ENCODE measurements around the gene KRT12. TPM values are rescaled to one million over a fixed set of nuclear protein-coding genes. Genes with fewer than 3 reads are reported as not detected.

Gene KRT12
- total RNA-seq (2014; rRNA removed; shearing (Covaris generic)): not detected in 2 replicates

GRCh38 chr17:40866838-40867237, at the start of gene KRT12:
Gene KRT12 (minus strand): TSS chr17:40867223. CDS start chr17:40867186, 37 bp downstream.
- Histone ChIP-seq H3K4me3 (ENCODE audit: insufficient read depth, low read depth, low read length) (no peak within 1 kb of the TSS), H3K36me3 (replicated peaks; ENCODE audit: control insufficient read depth, insufficient read depth, low read length) (no peaks in the 10 kb centered on the region), H3K27me3 (ENCODE audit: control insufficient read depth, insufficient read depth, low read length) (no peaks in the 10 kb centered on the region)
- no peak for DNase-seq

GRCh38 chr17:40916366-40916765, 49.3 kb upstream of the KRT12 start:
- Histone ChIP-seq H3K27me3 (ENCODE audit: control insufficient read depth, insufficient read depth, low read length) (no peaks in the 10 kb centered on the region), H3K4me3 (ENCODE audit: insufficient read depth, low read depth, low read length) (no peak overlapping the region), H3K36me3 (replicated peaks; ENCODE audit: control insufficient read depth, insufficient read depth, low read length) (no peaks in the 10 kb centered on the region)
- DNase-seq: no peak

DNA sequence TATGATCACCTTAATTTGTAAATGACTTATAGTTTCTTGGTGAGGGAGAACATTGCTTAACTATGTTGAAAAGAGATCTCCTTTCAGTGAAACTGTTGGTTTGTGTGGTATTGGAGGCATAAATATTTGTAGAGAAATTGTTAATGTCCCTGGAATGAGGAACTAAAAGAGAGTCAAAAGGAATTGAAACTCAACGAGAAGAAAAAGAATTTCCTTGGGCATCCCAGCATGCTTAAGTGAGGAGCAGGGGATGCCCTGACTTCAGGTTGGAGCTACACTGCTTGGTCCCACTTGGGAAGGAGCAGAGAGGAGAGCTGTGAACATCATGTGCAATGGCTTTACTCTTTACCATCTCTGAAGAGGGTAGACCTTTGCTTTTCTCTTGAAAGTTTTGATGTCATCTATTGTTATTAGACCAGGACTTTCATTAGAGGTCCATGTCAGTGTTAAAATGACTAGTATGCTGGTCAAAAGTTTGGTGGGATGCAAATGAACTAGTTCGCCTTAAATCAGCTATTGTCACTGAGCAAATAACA, 48.8 kb upstream of the KRT12 start:
- no peak for DNase-seq
- Histone ChIP-seq H3K27me3 (ENCODE audit: control insufficient read depth, insufficient read depth, low read length) (no peaks in the 10 kb centered on the region), H3K36me3 (replicated peaks; ENCODE audit: control insufficient read depth, insufficient read depth, low read length) (no peaks in the 10 kb centered on the region), H3K4me3 (ENCODE audit: insufficient read depth, low read depth, low read length) (no peak overlapping the region)

DNA sequence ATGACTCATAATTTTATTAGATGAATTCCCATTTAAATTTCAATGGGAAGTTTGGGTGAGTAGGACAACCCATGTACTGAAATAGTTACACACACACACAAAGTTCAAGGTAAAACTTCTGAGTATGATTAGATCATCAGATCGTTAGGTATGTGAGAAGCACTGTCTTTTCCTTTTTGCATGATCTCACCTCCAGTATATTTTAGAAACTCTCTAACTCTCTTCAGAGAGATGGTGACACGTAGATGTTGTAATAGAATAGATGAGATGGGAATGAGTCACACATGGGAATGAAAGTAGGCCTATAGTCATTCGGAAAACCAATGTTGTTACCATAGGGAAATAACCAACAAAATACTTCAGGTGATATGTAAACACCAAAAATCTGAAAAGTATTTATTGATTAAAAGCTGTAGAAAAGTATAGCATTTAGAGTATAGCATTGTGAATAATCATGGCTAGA, 48.2 kb upstream of the KRT12 start:
- Histone ChIP-seq H3K27me3 (ENCODE audit: control insufficient read depth, insufficient read depth, low read length) (no peaks in the 10 kb centered on the region), H3K36me3 (replicated peaks; ENCODE audit: control insufficient read depth, insufficient read depth, low read length) (no peaks in the 10 kb centered on the region), H3K4me3 (ENCODE audit: insufficient read depth, low read depth, low read length) (no peak overlapping the region)
- DNase-seq: no peak

DNA sequence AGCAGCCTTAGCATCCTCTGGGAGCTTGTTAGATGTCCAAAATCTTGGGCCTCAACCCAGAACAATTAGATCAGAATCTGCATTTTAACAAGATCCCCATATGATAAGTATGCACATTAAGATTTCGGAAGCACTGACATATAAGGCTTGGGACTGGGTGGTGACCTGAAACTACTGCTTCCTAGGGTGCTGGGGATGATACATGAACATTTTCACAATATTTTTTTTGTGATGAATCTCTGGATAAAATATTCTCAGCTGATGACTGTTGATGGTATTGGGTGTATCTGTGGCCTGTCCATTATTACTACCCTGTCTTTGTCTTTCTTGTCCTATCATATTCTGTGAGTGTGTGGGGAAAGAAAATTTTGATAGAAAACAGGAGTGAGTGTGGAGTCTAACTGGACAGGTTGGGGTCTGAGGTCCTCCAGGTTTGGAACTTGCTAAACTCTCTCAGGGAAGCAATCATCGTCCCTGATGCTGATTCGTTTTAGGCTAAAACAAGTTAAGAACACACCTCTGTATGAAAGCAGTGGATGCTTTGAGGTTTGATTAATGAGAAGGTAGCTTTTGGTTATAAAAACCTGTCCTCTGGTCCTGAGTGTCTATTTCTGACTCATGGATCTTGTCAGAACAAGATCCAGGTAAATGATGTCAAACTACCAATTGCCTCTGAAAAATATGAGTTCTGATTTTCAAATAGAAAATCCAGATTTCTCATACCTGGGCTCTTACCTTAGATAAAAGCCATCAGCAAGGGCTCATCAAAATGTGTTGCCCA, 47.2 kb upstream of the KRT12 start:
- Histone ChIP-seq H3K36me3 (replicated peaks; ENCODE audit: control insufficient read depth, insufficient read depth, low read length) (no peaks in the 10 kb centered on the region), H3K4me3 (ENCODE audit: insufficient read depth, low read depth, low read length) (no peak overlapping the region), H3K27me3 (ENCODE audit: control insufficient read depth, insufficient read depth, low read length) (no peaks in the 10 kb centered on the region)
- DNase-seq: no peak

- no peak for DNase-seq
- Histone ChIP-seq H3K27me3 (ENCODE audit: control insufficient read depth, insufficient read depth, low read length) (no peaks in the 10 kb centered on the region), H3K36me3 (replicated peaks; ENCODE audit: control insufficient read depth, insufficient read depth, low read length) (no peaks in the 10 kb centered on the region)
Measured at GRCh38 chr17:40912486-40913210, 45.6 kb upstream of the KRT12 start.

GRCh38 chr17:40910441-40910841, 43.4 kb upstream of the KRT12 start:
- no peaks in the 10 kb centered on the region for H3K36me3 ChIP-seq (replicated peaks; ENCODE audit: control insufficient read depth, insufficient read depth, low read length)

More at GRCh38 chr17:40912486-40913210, 45.6 kb upstream of the KRT12 start:
- no peak overlapping the region for H3K4me3 ChIP-seq (ENCODE audit: insufficient read depth, low read depth, low read length)

DNA sequence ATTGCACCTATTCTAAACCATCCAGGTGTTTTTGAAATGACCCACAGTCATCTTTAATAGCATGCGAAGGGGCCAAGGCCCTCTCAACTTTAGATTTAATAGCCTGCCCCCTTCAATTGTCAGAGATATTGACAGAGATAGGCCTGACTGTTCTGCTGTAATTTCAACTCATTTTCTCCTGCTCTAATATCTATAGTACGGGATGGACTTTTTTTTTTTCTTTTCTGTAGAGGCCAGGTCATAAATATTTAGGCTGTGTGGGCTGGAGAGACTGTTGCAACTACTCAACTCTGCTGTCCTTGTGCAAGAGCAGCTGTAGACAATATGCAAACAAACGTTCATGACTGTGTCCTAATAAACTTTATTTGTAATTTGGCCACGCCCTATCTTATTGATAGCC, 42.7 kb upstream of the KRT12 start:
- H3K27me3 ChIP-seq (ENCODE audit: control insufficient read depth, insufficient read depth, low read length): no peaks in the 10 kb centered on the region
- no peaks in the 10 kb centered on the region for H3K36me3 ChIP-seq (replicated peaks; ENCODE audit: control insufficient read depth, insufficient read depth, low read length)
- no peak for DNase-seq
- H3K4me3 ChIP-seq (ENCODE audit: insufficient read depth, low read depth, low read length): no peak overlapping the region

More at GRCh38 chr17:40910441-40910841, 43.4 kb upstream of the KRT12 start:
- H3K4me3 ChIP-seq (ENCODE audit: insufficient read depth, low read depth, low read length): no peak overlapping the region
- no peaks in the 10 kb centered on the region for H3K27me3 ChIP-seq (ENCODE audit: control insufficient read depth, insufficient read depth, low read length)
- no peak for DNase-seq

DNA sequence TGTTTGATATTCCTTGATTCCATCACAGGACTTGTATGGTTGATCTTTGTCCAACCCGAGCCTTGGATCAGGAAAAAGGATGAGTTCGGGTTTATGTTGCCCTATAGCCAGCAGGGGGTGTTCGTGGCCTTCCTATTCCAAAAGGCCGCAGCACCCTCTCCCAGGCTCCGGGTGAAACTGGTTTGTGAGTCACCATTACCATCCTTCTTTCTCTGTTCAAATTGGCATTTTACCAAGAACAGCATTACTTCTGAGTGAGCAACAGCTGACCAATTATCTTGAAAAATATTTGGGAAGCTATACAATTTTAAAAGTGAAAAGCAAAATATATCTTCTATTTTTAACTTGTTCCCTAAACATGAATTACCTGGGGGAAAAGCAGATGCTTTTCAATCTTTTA, 42.3 kb upstream of the KRT12 start:
- no peaks in the 10 kb centered on the region for H3K27me3 ChIP-seq (ENCODE audit: control insufficient read depth, insufficient read depth, low read length)
- DNase-seq: peak; percentile 78
- H3K36me3 ChIP-seq (replicated peaks; ENCODE audit: control insufficient read depth, insufficient read depth, low read length): no peaks in the 10 kb centered on the region
- H3K4me3 ChIP-seq (ENCODE audit: insufficient read depth, low read depth, low read length): no peak overlapping the region

DNA sequence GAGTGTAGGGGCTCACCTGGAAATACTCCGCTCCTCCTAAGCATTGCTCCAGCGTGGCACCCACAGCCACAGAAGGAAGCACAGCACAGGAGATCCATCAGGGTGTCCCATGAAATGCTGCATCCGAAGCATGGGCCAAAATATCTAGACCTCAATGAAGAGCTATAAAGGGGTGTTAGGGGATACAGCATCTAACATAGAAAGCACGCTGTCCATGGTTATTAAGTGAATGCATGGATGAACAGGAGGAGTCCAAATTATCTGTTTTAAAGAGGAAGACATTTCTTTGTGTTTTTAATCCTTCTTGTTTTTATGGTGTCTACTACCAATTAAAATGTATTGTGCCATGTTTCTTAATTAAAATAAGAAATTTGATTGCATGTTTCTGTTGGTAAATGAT, 39.6 kb upstream of the KRT12 start:
- no peak overlapping the region for H3K4me3 ChIP-seq (ENCODE audit: insufficient read depth, low read depth, low read length)
- no peak for DNase-seq
- no peaks in the 10 kb centered on the region for H3K36me3 ChIP-seq (replicated peaks; ENCODE audit: control insufficient read depth, insufficient read depth, low read length)
- no peaks in the 10 kb centered on the region for H3K27me3 ChIP-seq (ENCODE audit: control insufficient read depth, insufficient read depth, low read length)

DNA sequence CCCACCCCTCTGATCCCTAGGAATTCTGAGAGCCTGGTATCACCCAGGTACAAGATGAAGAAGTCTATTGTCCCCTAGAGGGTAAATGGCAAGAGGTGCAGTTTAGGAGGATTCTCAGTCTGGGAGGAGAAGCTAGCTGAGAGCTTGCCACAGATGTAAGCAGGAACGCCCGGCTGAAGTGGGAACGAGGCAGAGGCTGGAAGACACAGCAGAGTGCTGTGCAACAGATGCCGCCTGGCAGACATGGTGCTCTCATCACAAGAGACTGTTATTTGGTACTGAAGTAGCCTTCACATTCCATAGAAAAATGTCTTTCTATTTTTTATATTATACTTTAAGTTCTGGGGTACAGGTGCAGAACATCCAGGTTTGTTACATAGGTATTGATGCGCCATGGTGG, 38.3 kb upstream of the KRT12 start:
- Histone ChIP-seq H3K36me3 (replicated peaks; ENCODE audit: control insufficient read depth, insufficient read depth, low read length) (no peaks in the 10 kb centered on the region), H3K27me3 (ENCODE audit: control insufficient read depth, insufficient read depth, low read length) (no peaks in the 10 kb centered on the region), H3K4me3 (ENCODE audit: insufficient read depth, low read depth, low read length) (no peak overlapping the region)
- DNase-seq: no peak

DNA sequence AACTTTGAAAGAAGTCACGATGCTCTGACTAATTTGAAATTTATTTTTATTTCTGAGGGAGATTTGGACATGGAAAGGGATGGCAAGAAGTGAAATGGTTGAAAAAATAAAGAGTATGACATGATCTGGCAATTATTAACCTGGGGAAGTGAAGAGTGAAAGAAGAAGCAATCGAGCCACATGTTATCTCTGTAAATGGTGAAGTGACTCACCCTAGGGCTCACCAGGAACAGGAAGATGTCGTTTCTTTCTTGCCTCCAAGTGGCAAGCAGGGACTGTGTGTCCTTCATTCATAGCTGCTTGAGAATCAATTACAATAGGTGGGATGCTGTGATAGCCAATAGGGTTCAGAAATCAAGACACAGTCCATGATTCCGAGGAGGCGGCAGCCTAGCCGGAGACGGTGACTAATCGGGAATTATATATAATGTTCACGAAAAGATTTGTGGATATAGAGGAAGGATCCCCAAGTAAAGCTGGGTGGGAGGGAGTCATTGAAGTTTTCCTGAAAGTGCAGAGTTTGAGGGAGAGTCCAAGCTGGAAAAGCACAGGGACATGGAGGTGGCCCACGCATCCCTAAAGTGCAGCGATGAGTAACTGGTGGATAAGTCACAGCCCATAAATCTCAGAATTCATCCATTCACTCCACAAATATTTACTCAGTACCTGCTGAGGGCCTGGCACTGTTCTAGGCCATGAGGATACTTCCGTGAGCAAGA, 36.3 kb upstream of the KRT12 start:
- DNase-seq: no peak
- H3K36me3 ChIP-seq (replicated peaks; ENCODE audit: control insufficient read depth, insufficient read depth, low read length): no peaks in the 10 kb centered on the region
- no peak overlapping the region for H3K4me3 ChIP-seq (ENCODE audit: insufficient read depth, low read depth, low read length)
- no peaks in the 10 kb centered on the region for H3K27me3 ChIP-seq (ENCODE audit: control insufficient read depth, insufficient read depth, low read length)

DNA sequence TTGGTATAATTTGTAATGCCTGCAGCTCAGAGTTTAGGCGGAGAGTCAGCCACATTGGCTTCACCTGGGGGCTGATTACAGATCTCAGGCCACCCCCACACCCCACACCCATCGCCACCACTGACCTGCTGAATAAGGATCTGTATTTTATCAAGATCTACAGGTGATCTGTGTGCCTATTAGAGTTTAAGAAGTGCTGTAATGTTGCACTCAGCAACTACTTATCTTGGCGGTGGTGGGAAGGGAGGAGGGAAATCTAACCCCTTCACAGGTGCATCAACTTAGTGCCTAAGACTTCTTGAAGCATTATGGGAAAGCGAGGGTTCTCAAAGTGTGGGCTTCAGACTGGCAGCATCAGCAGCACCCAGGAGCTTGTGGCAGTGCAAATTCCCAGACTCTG, 35.5 kb upstream of the KRT12 start:
- Histone ChIP-seq H3K27me3 (ENCODE audit: control insufficient read depth, insufficient read depth, low read length) (no peaks in the 10 kb centered on the region), H3K36me3 (replicated peaks; ENCODE audit: control insufficient read depth, insufficient read depth, low read length) (no peaks in the 10 kb centered on the region), H3K4me3 (ENCODE audit: insufficient read depth, low read depth, low read length) (no peak overlapping the region)
- DNase-seq: no peak

DNA sequence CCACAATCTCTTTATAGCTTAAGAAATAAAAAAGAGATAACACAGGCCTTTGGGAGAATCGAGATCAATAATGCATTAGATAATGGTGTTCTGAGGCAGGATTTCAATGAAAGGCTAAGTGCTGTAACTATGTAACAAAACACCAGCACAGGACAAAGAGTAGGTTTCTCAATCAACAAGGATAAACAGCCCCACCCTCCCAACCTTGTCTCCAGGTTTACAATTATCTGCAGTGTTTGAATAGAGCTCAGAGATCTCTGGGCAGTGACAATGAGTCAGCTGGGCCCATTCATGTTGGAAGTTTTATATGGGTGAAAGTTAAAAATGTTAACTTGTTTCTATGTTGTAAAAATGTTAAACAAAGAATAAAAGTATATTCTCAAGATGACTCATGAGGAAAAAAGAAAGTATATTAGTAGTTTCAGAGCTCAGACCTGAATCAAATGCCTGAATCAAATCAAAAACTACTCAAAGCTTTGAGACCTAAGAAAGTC, 35.0 kb upstream of the KRT12 start:
- Histone ChIP-seq H3K4me3 (ENCODE audit: insufficient read depth, low read depth, low read length) (no peak overlapping the region), H3K27me3 (ENCODE audit: control insufficient read depth, insufficient read depth, low read length) (no peaks in the 10 kb centered on the region), H3K36me3 (replicated peaks; ENCODE audit: control insufficient read depth, insufficient read depth, low read length) (no peaks in the 10 kb centered on the region)
- DNase-seq: no peak
